Measurements from ENCODE around the gene CABP2.

CABP2 gene

DNA sequence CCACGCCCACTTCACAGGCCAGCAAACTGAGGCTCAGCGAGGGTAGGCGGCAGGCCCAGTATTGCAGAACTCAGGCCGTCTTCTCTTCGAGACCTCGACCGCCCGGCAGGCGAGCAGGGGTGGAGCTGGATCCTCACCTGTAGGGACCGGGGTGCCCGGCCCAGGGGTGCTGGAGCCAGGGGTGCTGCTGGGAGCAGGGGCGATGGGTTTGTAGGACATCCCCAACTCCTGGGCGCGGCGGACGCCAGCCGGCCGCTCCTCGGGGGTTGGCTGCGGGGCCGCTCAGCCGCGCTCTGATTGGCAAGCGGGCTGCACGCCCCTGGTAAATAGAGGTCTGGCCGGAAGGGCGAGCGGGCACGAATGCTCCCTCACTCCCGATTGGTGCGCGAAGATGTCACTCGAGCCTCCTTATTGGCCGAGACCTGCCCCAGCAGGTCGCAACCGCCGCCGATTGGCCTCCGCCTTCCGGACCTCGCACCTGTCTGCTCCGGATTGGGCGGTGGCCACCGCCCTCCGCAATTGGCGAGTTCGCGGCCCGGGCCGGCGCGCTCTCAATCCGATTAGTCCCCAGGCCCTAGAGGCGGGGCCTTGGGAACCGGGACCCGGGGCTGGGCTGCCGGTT, 15.3 kb downstream of the CABP2 start, which contains the start of gene CDK2AP2:
Gene CDK2AP2 (minus strand): TSS at position 299 of the 622 bp plus-strand sequence. CDS start 80 bp downstream, at position 219.
- DNase-seq = peak; percentile 99 to 100
- TF ChIP-seq POLR2A (IDR thresholded peaks at IDR 0.05; ENCODE audit: low read length) (no peak), GATA1 (IDR thresholded peaks at IDR 0.05; ENCODE audit: low read depth, low read length) (no peak)

DNA sequence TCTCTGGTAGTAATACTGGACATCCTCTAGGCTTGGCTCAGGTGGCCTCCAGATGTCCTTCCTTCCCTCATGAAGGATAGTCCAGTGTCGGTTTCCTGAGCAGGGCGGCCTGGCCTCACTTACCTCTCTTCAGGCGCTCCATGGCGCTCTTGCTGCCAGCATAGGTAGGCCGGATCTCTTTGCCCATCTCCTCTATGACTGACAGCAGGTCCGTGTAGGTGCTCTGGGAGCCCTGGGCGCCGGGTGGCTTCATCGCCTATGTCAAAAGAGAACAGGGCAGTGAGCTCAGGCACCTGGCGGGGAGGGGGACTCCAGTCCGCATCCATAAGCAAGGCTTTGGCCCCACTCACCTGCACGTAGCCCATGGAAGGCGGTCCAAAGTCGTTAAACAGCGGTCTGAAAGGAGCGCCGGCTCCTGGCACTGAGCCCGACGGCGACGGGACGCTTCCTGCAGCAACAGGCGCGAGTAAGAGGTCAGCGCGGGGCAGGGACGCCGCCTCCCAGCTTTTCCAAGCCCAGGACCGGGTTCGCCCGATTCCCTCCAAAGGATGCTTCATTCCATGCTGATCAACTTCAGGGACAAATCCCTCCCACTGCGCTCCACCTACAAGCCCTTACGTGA, 15.9 kb downstream of the CABP2 start:
- TF ChIP-seq GATA1 (IDR thresholded peaks at IDR 0.05; ENCODE audit: low read depth, low read length) (no peak), POLR2A (IDR thresholded peaks at IDR 0.05; ENCODE audit: low read length) (no peak)
- DNase-seq = no peak

DNA sequence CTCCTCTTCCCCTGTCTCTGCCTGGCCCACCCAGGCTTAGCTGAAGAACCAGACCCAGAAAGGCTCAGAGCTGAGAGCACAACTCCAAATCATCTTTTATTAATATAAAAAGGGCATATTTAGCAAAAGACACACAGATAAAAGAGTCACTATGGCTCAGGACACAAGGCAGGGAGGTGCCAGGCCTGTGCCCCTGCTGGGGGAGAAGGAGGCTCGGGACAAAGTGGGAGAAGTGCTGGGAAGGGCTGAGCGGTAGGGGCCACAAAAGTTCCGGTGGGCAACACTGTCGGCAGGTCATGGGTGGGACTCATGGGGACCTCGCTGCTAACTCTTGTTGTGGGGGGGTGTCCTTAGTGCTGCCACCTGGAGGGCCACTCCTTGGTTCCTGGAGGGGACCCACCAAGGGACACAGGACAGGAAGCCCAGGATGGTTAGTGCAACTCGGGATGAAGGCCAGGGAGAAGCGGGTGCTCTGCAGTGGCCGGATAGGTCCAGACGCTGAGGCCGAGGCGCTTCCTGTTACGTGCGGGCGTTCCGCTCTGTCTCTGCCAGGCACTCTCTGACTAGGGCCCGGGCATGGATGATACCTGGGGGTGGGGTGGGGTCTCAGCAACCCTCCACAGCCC, 16.7 kb downstream of the CABP2 start:
- DNase-seq = no peak

DNA sequence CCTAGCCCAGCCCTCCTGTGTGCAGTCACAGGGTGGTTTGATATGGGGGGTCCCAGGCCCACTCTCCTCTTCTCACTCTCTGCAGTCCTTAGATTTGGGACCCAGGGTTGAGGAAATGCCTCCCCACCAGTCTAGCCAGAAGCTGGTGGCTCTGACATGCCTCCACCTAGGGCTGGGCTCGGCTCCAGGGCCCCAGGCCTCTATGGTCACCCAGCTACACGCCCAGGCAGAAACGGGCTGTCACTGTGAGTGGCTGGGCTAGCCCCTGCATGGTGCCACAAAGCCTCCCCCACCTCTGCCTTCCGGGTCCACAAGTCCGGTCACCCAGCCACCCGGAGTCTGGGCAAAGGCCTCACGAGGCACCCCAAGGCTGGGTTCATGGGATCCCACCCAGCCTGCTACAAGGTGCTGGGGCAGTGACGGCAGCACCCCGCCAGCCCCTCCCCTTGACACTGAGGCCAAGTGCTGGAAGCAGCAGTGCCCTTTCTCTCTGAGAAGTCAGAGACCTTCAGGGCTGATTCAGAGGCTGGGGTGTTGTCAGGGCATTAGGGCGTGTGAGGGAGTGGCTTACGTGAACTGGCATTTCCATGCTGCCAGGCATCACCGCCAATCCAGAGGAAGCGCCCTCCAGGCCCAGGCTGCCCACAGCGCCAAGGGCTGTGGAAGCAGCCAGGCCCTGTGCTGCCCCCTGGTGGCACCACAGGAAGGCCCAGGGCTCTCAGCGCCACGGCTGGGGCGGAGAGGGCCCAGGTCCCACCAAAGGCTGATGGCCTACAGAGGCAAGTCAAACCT, 17.4 kb downstream of the CABP2 start:
- TF ChIP-seq GATA1 (IDR thresholded peaks at IDR 0.05; ENCODE audit: low read depth, low read length) (no peak), POLR2A (IDR thresholded peaks at IDR 0.05; ENCODE audit: low read length) (peak; percentile 28)
- peak; percentile 85 to 91 for DNase-seq

More for the DNA sequence above, 16.7 kb downstream of the CABP2 start:
- TF ChIP-seq POLR2A (IDR thresholded peaks at IDR 0.05; ENCODE audit: low read length) = no peak
- no peak for TF ChIP-seq GATA1 (IDR thresholded peaks at IDR 0.05; ENCODE audit: low read depth, low read length)

DNA sequence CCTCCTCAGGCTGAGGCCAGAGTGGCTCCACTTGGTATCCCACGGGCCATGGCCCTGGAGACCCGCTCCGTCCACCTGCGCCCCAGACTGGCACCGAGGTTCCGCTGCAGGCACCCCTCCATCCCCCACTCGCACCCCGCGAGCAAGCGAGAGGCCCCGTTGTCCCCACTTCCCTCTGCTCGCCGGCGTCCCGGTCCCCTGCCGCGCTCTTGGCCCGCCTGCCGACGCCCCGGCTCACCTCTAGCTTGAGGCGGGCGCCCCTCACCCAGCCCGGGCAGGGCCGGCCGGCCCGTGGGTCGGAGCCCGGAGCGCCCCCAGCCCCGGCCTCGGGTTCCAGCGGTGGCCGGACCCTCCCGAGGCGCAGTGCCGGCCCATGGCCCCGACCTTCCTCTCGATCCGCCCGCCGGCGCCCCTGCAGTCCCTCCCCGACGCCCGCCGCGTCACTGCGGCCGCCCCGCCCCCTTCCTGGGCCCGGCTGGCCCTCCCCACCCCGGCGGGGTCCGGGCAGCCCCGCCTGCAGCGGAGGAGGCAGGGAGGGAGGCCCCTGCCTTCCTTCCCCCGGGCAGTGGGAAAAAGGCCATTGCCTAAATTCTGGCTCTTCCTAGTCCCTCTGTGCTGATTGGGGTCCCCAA, 18.2 kb downstream of the CABP2 start, which contains the start of gene PITPNM1:
Gene PITPNM1 (minus strand): TSS at position 414 of the 632 bp plus-strand sequence. CDS start 1,183 bp downstream, outside the sequence.
- TF ChIP-seq GATA1 (IDR thresholded peaks at IDR 0.05; ENCODE audit: low read depth, low read length) = no peak
- no peak for TF ChIP-seq POLR2A (IDR thresholded peaks at IDR 0.05; ENCODE audit: low read length)
- DNase-seq = peak; percentile 42 to 50

DNA sequence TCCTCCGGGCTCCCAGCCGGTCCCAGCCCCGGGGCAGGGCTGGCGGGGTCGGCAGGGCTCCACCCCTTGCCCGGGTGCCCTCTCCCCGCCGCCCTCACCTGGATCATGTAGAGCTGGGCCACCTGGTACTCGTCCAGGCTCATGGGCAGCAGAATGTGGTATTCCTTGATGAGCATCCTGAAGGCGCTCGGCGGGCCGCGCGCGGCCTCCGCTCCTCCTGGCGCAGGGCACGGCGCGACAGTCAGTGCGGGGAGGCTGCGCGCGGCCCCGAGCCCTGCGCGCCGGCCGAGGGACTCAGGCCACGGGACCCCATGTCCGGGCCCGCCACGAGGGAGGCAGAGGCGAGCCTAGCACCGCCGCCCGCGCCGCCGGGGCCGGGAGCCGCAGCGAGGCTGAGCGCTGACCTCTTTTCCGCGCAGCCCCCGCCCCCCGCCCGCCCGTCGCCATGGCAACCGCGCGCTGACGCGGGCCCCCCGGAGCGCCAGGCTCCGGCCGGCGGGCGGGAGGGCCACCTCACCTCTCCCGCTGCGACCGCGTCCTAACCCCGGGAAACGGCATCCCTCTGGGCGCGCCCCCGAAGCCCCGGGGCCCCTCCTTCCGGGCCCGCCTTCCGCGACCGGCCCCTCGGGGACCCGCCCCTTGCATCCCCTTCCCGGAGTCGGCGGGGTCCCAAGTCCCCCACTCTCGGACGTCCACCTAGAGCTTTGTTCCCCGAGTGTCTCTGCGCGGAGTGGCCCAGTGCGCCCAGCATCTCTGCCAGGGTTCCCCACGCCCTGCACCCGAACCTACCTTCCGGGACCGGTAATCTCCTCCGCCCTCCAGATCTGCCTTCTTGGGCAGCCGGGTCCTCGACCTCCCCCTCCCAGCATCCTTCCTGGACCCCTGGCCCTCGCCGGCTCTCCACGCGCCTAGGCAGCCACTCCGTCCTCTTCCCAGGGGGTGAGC, 19.0 kb downstream of the CABP2 start:
- DNase-seq = no peak
- TF ChIP-seq POLR2A (IDR thresholded peaks at IDR 0.05; ENCODE audit: low read length) = no peak
- TF ChIP-seq GATA1 (IDR thresholded peaks at IDR 0.05; ENCODE audit: low read depth, low read length) = no peak

DNA sequence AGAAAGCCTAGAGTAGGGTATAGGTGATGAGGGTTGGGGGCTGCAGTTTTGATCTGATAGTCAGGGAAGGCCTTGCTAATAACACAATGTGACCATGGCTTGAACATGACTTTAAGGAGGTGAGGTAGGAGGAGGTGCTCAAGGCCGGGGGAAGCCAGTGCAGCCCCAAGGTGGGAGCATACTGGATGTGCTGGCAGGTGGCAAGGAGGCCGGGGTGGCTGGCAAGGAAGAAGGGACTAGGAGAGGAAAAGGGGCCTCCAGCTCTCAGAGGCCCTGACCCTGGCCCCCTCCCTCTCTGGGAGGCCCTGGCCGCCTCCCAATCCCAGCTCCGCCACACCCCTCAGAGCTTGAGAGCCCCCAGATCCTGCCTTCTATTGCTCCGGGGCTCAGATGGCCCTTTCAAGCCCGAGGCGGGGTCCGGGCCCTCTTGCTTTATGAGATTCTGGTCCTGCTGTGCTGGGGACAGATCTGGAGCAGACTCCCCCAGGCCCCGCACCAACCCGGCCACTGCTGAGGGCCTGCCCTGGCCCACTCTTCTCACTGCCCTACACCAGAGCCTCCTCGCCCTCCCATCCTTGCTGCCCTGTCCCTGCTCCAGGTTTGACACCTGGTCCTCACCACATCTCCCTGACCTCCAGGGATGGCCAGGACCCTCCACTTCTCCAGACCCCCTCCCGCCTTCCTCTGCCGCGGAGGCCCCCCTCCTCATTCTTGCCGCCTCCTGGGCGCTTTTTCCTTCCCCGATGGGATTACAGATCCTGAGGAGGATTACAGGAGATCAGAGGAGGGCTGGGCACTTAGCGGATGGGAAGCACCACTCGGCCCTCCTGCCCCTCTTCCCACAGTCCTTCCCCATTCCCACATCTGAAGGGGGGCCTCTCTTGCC, 19.9 kb downstream of the CABP2 start:
- no peak for TF ChIP-seq POLR2A (IDR thresholded peaks at IDR 0.05; ENCODE audit: low read length)
- TF ChIP-seq GATA1 (IDR thresholded peaks at IDR 0.05; ENCODE audit: low read depth, low read length) = no peak
- no peak for DNase-seq

DNA sequence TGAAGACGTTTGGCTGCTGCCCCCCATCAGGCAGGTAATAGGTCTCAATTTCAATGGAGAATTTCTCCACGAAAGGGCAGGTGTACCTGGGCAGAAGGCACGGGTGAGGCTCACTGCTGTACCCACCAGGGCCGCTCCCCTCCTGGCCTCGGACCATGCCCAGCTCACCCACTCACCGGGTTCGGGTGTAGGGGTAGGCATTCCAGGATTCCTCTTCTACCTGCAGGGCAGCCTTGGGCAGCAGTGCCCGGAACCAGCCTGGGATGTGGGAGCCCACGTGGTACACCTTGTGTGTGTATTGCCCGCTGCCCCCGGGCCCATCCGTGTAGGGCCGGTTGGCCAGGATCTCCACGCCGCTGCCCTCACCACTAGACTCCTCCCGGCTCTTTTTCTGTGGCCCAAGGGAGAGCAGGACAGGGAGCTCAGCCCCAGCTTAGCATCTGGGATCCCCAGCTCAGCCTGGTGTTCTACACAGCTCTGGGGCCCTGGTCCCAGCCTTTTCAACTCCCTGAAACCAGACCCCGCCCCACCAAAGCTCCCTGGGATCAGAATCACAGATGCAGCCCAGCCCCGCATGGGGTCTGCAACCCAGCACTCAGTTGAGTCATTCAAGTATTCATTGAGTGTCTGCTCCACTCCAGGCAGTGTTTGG, 20.8 kb downstream of the CABP2 start:
- DNase-seq = no peak
- TF ChIP-seq POLR2A (IDR thresholded peaks at IDR 0.05; ENCODE audit: low read length) (no peak), GATA1 (IDR thresholded peaks at IDR 0.05; ENCODE audit: low read depth, low read length) (no peak)

DNA sequence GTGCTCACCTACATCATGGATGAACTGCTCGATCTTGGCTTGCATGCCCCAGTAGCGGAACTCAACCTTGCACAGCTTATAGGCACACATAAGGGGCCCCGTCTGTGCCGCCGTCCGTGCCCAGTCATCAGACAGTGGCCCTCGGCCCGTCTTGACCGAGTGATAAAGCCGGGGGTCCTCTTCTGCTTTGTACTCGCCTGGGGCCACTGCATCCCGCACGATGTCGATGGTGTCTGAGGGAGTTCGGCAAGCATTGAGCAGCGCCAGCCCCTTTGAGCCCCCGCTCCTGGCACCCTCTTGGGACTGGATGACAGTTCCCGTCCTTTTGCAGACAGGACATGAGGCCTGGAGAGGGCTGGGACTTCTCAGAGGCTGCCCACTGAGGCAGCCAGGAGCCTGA, 21.4 kb downstream of the CABP2 start:
- TF ChIP-seq POLR2A (IDR thresholded peaks at IDR 0.05; ENCODE audit: low read length) (no peak), GATA1 (IDR thresholded peaks at IDR 0.05; ENCODE audit: low read depth, low read length) (no peak)
- DNase-seq = no peak

DNA sequence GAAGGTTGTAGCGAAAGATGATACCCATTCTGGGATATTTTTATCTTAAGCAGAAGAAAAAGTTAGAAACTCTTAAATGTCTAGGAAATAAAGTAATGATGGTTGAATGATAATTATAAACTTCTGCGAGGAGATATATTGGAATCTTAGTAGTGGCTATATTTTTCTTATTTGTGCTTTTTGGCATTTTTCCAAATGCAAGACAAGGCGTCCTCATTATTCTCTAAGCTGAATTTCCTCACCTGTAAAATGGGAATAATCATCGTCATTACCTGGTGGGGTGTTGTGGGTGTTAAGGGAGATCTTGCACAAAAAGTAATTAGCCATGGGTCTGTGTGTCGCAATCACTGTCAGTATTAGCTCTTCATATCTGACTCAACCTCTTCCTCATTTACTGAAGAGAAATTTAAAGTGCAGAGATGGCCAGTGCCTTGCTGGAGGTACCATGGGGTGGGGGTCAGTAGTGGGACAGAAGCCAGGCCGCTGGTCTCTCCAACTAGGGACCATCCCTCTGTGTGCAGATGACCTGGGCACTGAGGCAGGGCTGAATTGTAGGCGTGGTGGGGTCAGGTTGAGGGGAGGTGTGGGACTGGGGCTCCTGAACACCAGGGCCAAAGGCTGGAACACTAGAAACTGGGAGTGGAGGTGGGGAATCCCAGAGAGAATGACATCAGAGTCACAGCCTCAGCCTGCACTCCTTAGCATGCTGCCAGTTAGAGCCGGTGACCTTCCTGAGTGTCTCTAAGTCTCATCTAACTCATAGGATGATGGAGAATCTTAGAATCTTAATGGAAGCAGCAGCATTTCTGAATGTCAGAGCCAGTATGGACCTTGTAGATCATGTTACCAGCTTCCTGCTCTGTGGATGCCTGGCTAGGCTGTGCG, 22.2 kb downstream of the CABP2 start:
- no peak for TF ChIP-seq GATA1 (IDR thresholded peaks at IDR 0.05; ENCODE audit: low read depth, low read length)
- TF ChIP-seq POLR2A (IDR thresholded peaks at IDR 0.05; ENCODE audit: low read length) = no peak
- DNase-seq = no peak
